K562 (cell line): Measurements from ENCODE around the gene CST9L.

Experiments used
- CHD7 ChIP-seq: fragments of 200-600 bp; sonication (generic); IDR thresholded peaks from one replicate; pipeline ENCODE4 v1.6.1; 2012; ENCODE audit warnings: mild to moderate bottlenecking, low read depth, low read length, inconsistent platforms
- CREB3 ChIP-seq: fragments of 450-650 bp; conservative IDR thresholded peaks from 2 replicates; pipeline ENCODE4 v1.6.1; 2016; ENCODE audit warnings: missing genetic modification characterization, low read depth, mild to moderate bottlenecking, missing compliant biosample characterization, moderate library complexity
- CTCF ChIP-seq, 3 experiments: IDR thresholded peaks in 2 of 3; conservative IDR thresholded peaks in 1 of 3; 2 replicates each; pipeline ENCODE4 v1.5.1; 2011 to 2012; ENCODE audit warnings: low read length in 3 of 3, mild to moderate bottlenecking in 3 of 3, control low read depth in 2 of 3, improper control_type of control experiment in 1 of 3, inconsistent platforms in 1 of 3, low read depth in 1 of 3, mixed read lengths in 1 of 3, moderate library complexity in 1 of 3; ENCODE audit not compliant: insufficient read depth in 2 of 3
- KDM4B ChIP-seq, 2 experiments: fragments of 450-650 bp in 1 of 2; sonication (generic) in 1 of 2; IDR thresholded peaks; 2 replicates each; pipeline ENCODE4 v1.6.1; 2016 to 2017; ENCODE audit warnings: borderline replicate concordance in 2 of 2, antibody characterized with exemption in 1 of 2, low read depth in 1 of 2, mild to moderate bottlenecking in 1 of 2
- MAZ ChIP-seq, 2 experiments: fragments of 450-650 bp in 1 of 2; sonication (generic) in 1 of 2; formaldehyde crosslinking; IDR thresholded peaks in 1 of 2; conservative IDR thresholded peaks in 1 of 2; 2 replicates each; pipeline versions ENCODE4 v1.4.0 to v1.5.0; 2020; ENCODE audit warnings: mild to moderate bottlenecking in 1 of 2, missing genetic modification reagents in 1 of 2
- NR2C1 ChIP-seq, 2 experiments: fragments of 450-650 bp; IDR thresholded peaks; 2 replicates each; pipeline ENCODE4 v1.6.1; 2017; ENCODE audit warnings: mild to moderate bottlenecking in 2 of 2, antibody characterized with exemption in 1 of 2, inconsistent platforms in 1 of 2, missing compliant biosample characterization in 1 of 2, missing genetic modification characterization in 1 of 2
- THAP7 ChIP-seq: fragments of 250-450 bp; sonication (Bioruptor Pico); IDR thresholded peaks from 2 replicates; pipeline ENCODE4 v1.5.0; 2021

GRCh38 chr20:23519556-23519955 is 48.7 kb downstream of the CST9L start:
- no peak for TF ChIP-seq CREB3 (tag)
- TF ChIP-seq NR2C1 (IDR thresholded peaks at IDR 0.05) = no peak
- no peak for TF ChIP-seq NR2C1 (tag; IDR thresholded peaks at IDR 0.05)
- no peak for TF ChIP-seq THAP7 (CRISPR knock-in tag)
- no peak for TF ChIP-seq CTCF (IDR thresholded peaks at IDR 0.05 in 2 of 3, conservative IDR thresholded peaks at IDR 0.05 in 1 of 3; ENCODE audit: insufficient read depth in 2 of 3, low read depth in 1 of 3, low read length in 3 of 3)
- TF ChIP-seq KDM4B (IDR thresholded peaks at IDR 0.05; ENCODE audit: borderline replicate concordance in 2 of 2, low read depth in 1 of 2) = no peak
- TF ChIP-seq CHD7 = no peak
- TF ChIP-seq MAZ (CRISPR knock-in tag; conservative IDR thresholded peaks at IDR 0.05 in 1 of 2, IDR thresholded peaks at IDR 0.05 in 1 of 2) = no peak
